Measurements from ENCODE around the gene ZNF276.
A peak's percentile ranks its signal among the peaks of the same experiment; 100 is the strongest.
"Not testable (repeated sequence)": the region's sequence is repeated elsewhere in the genome, so short reads cannot be mapped to it uniquely, and the experiment has no call there.

ZNF276 gene, protein sequence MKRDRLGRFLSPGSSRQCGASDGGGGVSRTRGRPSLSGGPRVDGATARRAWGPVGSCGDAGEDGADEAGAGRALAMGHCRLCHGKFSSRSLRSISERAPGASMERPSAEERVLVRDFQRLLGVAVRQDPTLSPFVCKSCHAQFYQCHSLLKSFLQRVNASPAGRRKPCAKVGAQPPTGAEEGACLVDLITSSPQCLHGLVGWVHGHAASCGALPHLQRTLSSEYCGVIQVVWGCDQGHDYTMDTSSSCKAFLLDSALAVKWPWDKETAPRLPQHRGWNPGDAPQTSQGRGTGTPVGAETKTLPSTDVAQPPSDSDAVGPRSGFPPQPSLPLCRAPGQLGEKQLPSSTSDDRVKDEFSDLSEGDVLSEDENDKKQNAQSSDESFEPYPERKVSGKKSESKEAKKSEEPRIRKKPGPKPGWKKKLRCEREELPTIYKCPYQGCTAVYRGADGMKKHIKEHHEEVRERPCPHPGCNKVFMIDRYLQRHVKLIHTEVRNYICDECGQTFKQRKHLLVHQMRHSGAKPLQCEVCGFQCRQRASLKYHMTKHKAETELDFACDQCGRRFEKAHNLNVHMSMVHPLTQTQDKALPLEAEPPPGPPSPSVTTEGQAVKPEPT

GRCh38 chr16:89720813-89721545 lies at the start of gene ZNF276, which contains the start of gene VPS9D1:
Gene ZNF276, plus strand, starts transcription at chr16:89721537. Its CDS starts 104 bp downstream, at chr16:89721641.
Gene VPS9D1, minus strand, starts transcription at chr16:89720898. Its CDS starts 37 bp downstream, at chr16:89720861.
- Histone ChIP-seq H3K36me3 (ENCODE audit: control insufficient read depth, insufficient read depth, low read length) (peaks cover 14% of the 10 kb centered on the region), H3K27me3 (replicated peaks; ENCODE audit: control insufficient read depth, insufficient read depth, low read length) (no peaks in the 10 kb centered on the region), H3K4me3 (replicated peaks; ENCODE audit: low read depth, low read length) (peak within 1 kb of the TSS; percentile 78)
- no peak for TF ChIP-seq CTCF (IDR thresholded peaks at IDR 0.05; ENCODE audit: insufficient read depth, low read length, poor library complexity, severe bottlenecking)
- peak; percentile 87 for DNase-seq (ENCODE audit: extremely low read depth, insufficient read length)

DNA sequence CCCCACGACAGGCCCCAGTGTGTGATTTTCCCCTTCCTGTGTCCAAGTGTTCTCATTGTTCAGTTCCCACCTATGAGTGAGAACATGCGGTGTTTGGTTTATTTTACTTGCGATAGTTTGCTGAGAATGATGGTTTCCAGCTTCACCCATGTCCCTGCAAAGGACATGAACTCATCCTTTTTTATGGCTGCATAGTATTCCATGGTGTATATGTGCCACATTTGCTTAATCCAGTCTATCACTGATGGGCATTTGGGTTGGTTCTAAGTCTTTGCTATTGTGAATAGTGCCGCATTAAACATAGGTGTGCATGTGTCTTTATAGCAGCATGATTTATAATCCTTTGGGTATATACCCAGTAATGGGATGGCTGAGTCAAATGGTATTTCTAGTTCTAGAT lies 49.8 kb upstream of the ZNF276 start:
- H3K4me3 ChIP-seq (replicated peaks; ENCODE audit: low read depth, low read length); H3K27me3 ChIP-seq (replicated peaks; ENCODE audit: control insufficient read depth, insufficient read depth, low read length); DNase-seq (ENCODE audit: extremely low read depth, insufficient read length); H3K36me3 ChIP-seq (ENCODE audit: control insufficient read depth, insufficient read depth, low read length): not testable (repeated sequence)

GRCh38 chr16:89672177-89672941 lies 49.0 kb upstream of the ZNF276 start:
- Histone ChIP-seq H3K4me3 (replicated peaks; ENCODE audit: low read depth, low read length) (no peak overlapping the region), H3K36me3 (ENCODE audit: control insufficient read depth, insufficient read depth, low read length) (no peaks in the 10 kb centered on the region; the same call in 1 of the 2 replicates), H3K27me3 (replicated peaks; ENCODE audit: control insufficient read depth, insufficient read depth, low read length) (no peaks in the 10 kb centered on the region)
- TF ChIP-seq CTCF (IDR thresholded peaks at IDR 0.05; ENCODE audit: insufficient read depth, low read length, poor library complexity, severe bottlenecking): no peak
- no peak for DNase-seq (ENCODE audit: extremely low read depth, insufficient read length)

DNA sequence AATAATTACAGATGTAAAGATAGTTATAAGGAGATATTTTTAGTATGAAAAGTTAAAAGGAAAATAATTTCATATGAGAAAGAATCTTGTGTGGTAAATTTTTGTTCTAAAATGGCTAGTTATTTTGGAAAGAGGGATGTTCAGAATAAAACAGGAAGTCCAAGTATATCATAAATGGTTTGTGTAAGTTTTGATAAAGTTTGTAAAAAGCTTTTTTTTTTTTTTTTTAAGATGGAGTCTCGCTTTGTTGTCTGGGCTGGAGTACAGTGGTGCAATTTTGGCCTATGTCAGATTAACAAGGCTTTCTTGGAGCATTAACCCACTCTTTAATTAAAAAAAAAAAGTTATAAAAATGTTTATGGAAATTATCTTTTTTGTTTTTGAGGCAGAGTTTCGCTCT lies 43.1 kb upstream of the ZNF276 start:
- H3K36me3 ChIP-seq (ENCODE audit: control insufficient read depth, insufficient read depth, low read length): no peaks in the 10 kb centered on the region

DNA sequence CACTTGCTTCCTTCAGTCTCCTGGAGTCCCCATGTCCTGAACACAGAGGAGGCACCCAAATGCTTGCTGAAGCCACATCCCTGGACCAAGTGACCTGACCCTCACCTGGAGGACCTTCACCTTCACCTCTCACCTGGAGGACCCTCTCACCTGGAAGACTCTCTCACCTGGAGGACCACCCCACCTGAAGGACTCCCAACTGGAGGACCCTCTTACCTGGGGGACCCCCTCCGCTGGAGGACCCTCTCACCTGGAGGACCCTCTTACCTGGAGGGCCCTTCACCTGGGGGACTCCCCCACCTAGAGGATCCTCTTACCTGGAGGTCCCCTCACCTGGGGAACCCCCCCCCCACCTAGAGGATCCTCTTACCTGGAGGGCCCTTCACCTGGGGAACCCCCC lies 35.4 kb upstream of the ZNF276 start:
- no peak for DNase-seq (ENCODE audit: extremely low read depth, insufficient read length)
- H3K4me3 ChIP-seq (replicated peaks; ENCODE audit: low read depth, low read length): no peak overlapping the region
- no peaks in the 10 kb centered on the region for H3K27me3 ChIP-seq (replicated peaks; ENCODE audit: control insufficient read depth, insufficient read depth, low read length)
- H3K36me3 ChIP-seq (ENCODE audit: control insufficient read depth, insufficient read depth, low read length): peaks cover 8% of the 10 kb centered on the region
- no peak for TF ChIP-seq CTCF (IDR thresholded peaks at IDR 0.05; ENCODE audit: insufficient read depth, low read length, poor library complexity, severe bottlenecking)

More for the DNA sequence above, 43.1 kb upstream of the ZNF276 start:
- Histone ChIP-seq H3K27me3 (replicated peaks; ENCODE audit: control insufficient read depth, insufficient read depth, low read length) (no peaks in the 10 kb centered on the region), H3K4me3 (replicated peaks; ENCODE audit: low read depth, low read length) (no peak overlapping the region)
- no peak for TF ChIP-seq CTCF (IDR thresholded peaks at IDR 0.05; ENCODE audit: insufficient read depth, low read length, poor library complexity, severe bottlenecking)
- no peak for DNase-seq (ENCODE audit: extremely low read depth, insufficient read length)

Data from GM06990 (cell line).